Measurements from ENCODE around the gene RPS3.

DNA sequence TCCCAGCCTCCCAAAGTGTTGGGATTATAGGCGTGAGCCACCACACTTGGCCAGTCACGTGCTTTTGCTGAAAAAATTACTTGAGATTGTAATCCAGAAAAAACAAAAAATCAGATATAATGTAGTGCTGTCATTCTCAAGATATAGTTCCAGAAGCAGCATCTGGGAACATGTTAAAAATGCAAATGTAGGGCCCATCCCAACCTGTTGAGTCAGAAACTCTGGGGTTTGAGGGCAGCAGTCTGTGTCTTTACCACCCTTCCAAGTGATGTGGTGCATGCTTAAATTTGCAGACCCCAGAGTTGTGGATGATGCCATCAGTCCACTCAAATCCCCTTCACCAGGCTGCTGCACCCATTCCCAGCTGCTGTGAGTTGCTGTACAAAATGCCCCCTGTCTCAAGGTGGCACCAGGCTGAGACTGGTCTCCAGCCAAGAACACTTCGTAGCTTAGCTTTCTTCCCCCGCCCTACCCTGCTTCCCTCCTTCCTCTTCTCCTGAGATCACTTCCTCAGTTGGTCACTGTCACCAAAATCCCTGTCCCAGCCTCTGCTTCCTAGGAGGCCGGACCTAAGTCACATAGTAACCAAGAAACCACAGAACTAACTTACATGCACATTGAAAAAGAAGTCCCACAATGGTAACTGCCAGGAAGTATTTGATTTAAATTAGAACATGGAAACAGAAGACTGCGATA lies 29.6 kb upstream of the RPS3 start:
- TF ChIP-seq, protein P1, sequence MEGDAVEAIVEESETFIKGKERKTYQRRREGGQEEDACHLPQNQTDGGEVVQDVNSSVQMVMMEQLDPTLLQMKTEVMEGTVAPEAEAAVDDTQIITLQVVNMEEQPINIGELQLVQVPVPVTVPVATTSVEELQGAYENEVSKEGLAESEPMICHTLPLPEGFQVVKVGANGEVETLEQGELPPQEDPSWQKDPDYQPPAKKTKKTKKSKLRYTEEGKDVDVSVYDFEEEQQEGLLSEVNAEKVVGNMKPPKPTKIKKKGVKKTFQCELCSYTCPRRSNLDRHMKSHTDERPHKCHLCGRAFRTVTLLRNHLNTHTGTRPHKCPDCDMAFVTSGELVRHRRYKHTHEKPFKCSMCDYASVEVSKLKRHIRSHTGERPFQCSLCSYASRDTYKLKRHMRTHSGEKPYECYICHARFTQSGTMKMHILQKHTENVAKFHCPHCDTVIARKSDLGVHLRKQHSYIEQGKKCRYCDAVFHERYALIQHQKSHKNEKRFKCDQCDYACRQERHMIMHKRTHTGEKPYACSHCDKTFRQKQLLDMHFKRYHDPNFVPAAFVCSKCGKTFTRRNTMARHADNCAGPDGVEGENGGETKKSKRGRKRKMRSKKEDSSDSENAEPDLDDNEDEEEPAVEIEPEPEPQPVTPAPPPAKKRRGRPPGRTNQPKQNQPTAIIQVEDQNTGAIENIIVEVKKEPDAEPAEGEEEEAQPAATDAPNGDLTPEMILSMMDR (IDR thresholded peaks at IDR 0.05): no peak
- no peak for TF ChIP-seq POLR2A (IDR thresholded peaks at IDR 0.05)

All from esophagus squamous epithelium (tissue), 4 donors.